Measurements from ENCODE around the gene PIK3R5. TPM values are rescaled to one million over a fixed set of nuclear protein-coding genes. Genes with fewer than 3 reads are reported as not detected.
"Not testable (repeated sequence)": the region's sequence is repeated elsewhere in the genome, so short reads cannot be mapped to it uniquely, and the experiment has no call there.

The PIK3R5 gene
- total RNA-seq, 1 experiment from 2014 or later: not detected

GRCh38 chr17:8859804-8860430 is 105.6 kb downstream of the PIK3R5 start:
- DNase-seq (ENCODE audit: low read depth): no peak

DNA sequence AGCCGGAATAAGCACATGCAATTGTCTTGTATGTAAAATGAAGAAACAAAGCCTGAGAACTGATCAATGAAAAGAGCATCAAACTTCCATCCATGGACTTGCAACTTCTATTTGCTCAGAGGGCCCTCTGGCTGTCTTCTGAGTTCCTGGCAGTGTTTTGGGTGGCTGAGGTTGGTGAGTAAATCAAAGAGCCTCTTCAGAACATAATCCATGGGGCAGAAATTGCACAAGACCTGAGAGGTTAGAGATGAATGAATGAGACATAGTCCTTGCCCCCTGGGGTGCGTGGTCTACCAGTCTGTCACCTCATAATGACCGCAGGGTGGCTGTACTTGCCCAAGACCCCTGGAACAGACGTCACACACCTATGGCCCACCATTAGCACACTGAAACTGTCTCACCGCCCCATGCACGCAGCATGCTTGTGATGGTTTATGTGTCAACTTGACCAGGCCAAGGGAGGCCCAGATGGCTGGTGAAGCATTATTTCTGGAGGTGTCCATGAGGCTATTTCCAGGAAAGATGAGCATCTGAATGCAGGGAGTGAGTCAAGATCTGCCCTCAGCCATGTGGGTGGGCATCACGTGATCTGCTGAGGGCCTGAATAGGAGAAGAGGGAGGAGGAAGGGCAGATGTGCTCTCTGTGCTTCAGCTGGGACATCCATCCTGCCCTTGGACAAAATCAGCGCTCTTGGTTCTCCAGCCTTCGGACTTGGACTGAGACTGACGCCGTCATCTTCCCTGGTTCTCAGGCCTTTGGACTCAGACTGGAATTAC is 106.3 kb downstream of the PIK3R5 start:
- DNase-seq (ENCODE audit: low read depth): no peak

DNA sequence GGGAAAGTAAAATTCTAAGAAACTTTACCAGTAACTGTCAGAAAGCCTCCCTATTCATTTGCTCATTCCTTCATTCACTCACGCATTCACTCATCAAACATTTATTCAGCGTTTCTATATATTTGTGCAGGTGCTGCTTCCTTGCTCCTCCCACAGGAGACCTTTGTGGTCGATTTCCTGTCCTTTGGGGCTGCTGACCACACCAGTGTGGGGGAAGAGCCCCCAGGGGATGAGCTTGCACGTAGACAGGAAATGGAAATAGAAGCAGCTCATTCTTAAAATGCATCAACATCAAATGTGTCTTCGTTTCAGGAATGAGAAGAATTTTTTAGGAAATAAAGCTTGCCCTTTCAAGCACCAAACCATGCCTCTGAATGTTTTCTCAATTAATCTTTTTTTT is 107.6 kb downstream of the PIK3R5 start:
- DNase-seq (ENCODE audit: low read depth): peak; percentile 34

- DNase-seq (ENCODE audit: low read depth): no peak
These were observed 108.5 kb downstream of the PIK3R5 start for GRCh38 chr17:8856869-8857575.

DNA sequence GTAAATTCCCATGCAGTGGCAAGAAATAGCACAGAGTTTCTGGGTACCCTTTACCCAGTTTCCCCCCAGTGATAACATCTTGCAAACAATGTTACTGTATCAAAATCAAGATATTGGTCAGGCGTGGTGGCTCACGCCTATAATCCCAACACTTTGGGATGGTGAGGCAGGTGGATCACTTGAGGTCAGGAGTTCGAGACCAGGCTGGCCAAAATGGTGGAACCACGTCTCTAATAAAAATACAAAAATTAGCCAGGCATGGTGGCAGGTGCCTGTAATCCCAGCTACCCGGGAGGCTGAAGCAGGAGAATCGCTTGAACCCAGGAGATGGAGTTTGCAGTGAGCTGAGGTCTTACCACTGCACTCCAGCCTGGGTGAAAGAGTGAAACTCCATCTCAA is 109.3 kb downstream of the PIK3R5 start:
- DNase-seq (ENCODE audit: low read depth): not testable (repeated sequence)

DNA sequence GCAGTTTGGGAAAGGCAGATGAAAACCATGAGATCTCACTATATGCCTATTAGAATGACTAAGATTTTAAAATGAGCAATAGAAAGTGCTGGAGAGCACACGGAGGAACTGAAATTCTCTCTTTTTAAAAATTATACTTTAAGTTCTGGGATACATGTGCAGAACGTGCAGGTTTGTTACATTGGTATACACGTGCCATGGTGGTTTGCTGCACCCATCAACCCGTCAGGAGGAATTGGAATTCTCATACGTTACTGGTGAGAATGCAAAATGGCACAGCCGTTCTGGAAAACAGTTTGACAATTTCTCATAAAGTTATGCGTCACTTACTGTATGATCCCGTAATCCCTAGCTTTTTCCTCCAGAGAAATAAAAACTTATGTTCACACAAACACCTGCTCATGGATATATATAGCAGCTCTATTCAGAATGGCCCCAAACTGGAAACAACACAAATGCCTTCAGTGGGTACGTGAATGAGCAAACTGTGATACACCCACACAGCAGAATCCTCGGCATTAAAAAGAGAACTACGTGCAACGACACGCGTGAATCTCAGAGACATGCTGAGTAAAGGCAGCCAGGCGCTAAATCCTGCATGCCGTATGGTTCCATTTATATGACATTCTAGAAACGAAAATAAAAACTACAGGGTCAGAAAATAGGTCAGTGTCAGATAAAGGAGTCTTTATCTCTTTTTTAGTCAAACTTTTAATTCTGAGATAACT is 109.9 kb downstream of the PIK3R5 start:
- no peak for DNase-seq (ENCODE audit: low read depth)

GRCh38 chr17:8851600-8851999 is 113.9 kb downstream of the PIK3R5 start:
- no peak for DNase-seq (ENCODE audit: low read depth)

DNA sequence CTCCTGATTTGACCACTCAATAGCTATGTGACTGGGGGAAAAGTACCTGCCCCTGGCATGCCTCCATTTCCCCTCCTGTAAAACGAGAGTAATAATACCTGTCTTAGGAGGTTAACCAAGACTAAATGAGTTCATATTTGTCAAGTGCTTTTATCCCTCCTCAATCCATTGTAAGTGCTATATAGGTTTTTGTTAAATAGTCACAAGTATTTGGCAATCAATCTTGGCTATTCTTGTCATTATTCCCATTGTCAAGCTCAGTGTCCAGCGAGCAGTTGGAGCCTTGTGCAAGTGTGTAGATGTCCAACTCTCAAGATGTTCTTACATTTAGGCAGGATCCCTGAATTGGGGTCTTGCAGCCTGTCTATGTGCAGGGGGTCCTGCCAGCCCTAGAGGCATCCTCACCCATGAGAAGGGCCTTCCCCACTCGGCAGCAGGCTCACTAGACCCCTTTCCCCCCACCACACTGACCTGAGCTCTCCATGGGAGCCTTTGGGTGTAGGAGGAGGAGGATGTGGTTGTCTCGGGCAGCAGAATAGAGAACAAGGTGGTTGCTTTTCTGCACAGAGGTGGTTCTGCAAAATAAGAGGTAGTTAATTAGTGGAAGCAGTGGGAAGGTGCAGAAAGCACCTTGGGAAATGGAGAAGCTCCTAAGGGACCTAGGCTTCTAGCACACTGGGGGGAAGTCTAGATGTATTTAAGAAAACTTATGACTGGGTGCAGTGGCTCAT is 116.0 kb downstream of the PIK3R5 start:
- DNase-seq (ENCODE audit: low read depth): no peak

DNA sequence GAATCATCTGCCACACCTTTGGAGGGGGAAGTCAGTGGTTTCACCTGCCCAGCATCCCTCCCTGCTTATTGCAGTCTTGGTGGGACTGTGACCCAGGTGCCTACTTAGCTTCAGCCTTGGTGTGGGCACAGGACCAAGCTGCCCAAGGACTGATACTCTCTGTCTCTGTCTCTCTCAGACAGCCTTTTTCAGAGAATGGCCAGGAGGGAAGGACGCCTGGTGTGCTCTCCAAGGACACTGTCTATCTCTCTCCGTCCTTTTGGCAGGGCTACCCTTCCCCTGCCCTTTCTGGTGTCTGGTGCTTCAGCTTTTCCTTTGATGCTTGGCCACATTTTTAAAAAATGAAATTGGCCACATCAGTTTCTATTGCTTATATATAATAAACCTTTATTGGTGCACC is 117.6 kb downstream of the PIK3R5 start:
- DNase-seq (ENCODE audit: low read depth): no peak

DNA sequence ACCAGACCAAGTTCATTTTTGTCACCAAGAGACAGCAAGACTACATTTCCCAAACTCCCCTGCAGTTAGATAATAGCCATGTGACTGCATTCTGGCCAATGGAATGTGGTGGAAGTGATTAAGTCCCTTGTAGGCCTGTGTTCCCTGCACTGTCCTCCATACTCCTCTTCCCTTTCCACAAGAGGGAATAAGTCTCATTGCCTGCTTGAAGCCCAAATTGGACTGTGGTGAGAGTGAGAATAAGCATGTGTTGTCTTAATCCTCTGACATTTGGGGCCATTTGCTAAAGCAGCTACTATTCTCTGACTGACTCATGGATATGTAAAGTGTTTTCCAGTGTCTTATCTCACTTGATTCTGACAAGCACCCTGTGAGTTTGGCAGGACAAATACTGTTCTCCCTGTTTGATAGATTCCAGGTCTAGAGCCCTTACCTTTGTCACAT is 118.7 kb downstream of the PIK3R5 start:
- peak; percentile 32 for DNase-seq (ENCODE audit: low read depth)

DNA sequence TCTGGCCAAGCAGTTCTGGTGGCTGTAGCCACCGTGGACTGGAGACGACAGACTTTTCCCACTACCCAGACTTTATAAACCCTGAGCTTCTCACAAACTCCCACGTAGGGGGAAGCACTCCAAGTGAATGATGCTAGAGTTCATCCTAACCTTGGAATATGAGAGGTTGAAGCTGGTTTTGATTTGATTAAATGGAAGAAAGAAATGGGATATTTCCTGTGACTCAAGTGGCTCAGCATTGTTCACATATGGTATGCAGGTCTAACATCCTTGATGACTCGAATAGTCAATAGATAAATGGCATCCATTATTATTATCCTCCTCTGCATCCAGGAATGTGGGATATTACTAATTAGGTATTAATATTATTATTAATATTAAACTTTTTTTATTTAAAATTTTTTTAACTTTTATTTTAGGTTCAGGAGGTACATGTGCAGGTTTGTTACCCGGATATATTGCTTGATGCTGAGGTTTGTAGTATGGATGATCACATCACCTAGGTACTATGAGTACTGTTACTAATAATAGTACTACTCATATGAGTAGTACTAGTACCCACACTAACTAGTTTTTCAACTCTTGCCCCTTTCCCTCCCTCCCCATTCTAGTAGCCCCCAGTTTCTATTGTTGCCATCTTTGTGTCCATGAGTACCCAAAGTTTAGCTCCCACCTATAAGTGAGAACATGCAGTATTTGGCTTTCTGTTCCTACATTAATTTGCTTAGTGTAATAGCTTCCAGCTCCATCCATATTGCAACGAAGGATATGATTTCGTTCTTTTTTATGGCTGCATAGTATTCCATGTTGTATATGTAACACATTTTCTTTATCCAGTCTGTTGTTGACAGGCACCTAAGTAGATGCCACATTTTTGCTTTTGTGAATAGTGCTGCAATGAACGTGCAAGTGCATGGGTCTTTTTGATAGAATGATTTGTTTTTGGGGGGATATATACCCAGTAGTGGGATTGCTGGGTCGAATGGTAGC is 121.0 kb downstream of the PIK3R5 start:
- no peak for DNase-seq (ENCODE audit: low read depth)

DNA sequence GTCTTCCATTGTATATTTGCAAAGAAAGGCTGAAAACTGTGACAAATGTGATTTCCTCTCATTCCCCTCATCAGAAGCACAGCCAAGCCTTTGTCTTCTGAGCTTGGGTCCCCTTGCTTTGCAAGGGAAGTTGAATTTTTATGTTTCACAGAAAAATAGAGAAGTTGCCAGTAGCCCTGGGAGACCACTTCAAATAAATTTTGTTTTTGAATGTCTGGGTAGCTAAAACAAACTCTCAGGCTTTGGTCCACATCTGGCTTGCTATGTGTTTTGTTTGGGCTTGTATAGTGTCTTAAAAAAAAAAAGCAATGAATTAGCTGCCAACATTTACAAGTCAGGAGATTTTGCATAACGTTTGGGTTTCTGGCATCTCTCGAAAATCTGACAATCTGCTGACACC is 122.2 kb downstream of the PIK3R5 start:
- DNase-seq (ENCODE audit: low read depth): no peak

- no peak for DNase-seq (ENCODE audit: low read depth)
These were observed 123.7 kb downstream of the PIK3R5 start for GRCh38 chr17:8841844-8842243.

DNA sequence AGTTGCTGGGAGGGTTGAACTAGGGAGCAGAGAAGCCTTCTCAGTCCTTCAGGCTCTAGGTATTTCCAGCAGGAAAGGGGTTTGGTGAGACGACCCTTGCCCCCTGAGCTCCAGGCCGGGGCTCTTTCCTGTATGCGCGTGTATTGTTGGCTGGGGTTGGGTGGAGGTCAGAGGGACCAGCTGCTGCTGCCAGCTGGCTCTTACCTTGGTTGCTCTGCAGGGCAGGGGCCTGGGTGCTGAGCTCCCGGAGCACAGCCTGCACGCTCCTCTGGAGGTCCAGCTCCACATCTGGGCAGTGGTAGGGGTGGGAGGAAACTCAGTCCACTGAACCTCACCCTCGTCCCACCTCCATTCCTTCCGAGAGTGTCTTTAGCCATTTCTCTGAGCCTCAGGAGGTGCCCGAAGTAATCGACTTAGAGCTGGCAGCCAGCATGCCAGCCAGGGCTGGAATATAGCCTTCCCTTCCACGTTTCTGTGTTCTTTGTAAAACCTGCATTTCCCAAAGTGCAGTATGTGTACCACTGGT is 126.0 kb downstream of the PIK3R5 start:
- no peak for DNase-seq (ENCODE audit: low read depth)

- DNase-seq (ENCODE audit: low read depth): no peak
These were observed 126.9 kb downstream of the PIK3R5 start for GRCh38 chr17:8838551-8839095.

- no peak for DNase-seq (ENCODE audit: low read depth)
These were observed 127.9 kb downstream of the PIK3R5 start for GRCh38 chr17:8837563-8838075.

- DNase-seq (ENCODE audit: low read depth): no peak
These were observed 128.5 kb downstream of the PIK3R5 start for GRCh38 chr17:8836821-8837562.
